Measurements from ENCODE around the gene RTEL1. TPM values are rescaled to one million over a fixed set of nuclear protein-coding genes. Genes with fewer than 3 reads are reported as not detected.
A peak's percentile ranks its signal among the peaks of the same experiment; 100 is the strongest.

RTEL1 gene
- total and polyA plus RNA-seq, 2 donors (not counting 1 experiment from before 2014, with no cell fraction given): 15.1 to 32.6 TPM

GRCh38 chr20:63706852-63707557 is 48.9 kb downstream of the RTEL1 start:
- Mint-ChIP-seq H3K4me1 (peaks cover 34% of the 10 kb centered on the region), H3K4me3 (peak overlapping the region; percentile 87), H3K27ac (peak overlapping the region; percentile 84), H3K9me3 (ENCODE audit: insufficient read depth) (no peaks in the 10 kb centered on the region), H3K27me3 (no peaks in the 10 kb centered on the region)
- H3K4me1 ChIP-seq (ENCODE audit: control insufficient read depth in 2 of 2, insufficient read depth in 2 of 2, low read length in 2 of 2): peaks cover 21 to 28% of the 10 kb centered on the region in 2 donors
- H3K36me3 ChIP-seq (replicated peaks in 1 of 2; ENCODE audit: control extremely low read depth in 1 of 2, control insufficient read depth in 1 of 2, extremely low read depth in 1 of 2, insufficient read depth in 2 of 2, low read length in 1 of 2): peaks cover 2 to 46% of the 10 kb centered on the region in 2 experiments
- WGBS (ENCODE audit: insufficient coverage): 5% methylated on average over 56 of the region's 56 CpGs
- DNase-seq: peak; percentile 65
- peak; percentile 12 for ATAC-seq (ENCODE audit: low read depth)
- ChIA-PET POLR2A (interaction anchor here (0.5 to 2.2 kb wide), 7 partner anchors 9 to 249 kb away, joined by 3 to 20 read pairs (median 6); partner anchors contain the start of genes GMEB2, LIME1, RTEL1 and SLC2A4RG), CTCF (interaction anchor here (1.0 to 2.6 kb wide), 5 partner anchors 12 to 168 kb away, joined by 3 to 11 read pairs (median 5); partner anchors contain the start of genes LIME1 and TPD52L2)
- H3K9me3 ChIP-seq (ENCODE audit: control extremely low read depth in 1 of 3, control insufficient read depth in 2 of 3, insufficient read depth in 1 of 3, low read length in 2 of 3): no peaks in the 10 kb centered on the region
- peak overlapping the region; percentile 94 for H3K4me2 ChIP-seq (replicated peaks; ENCODE audit: low read depth, low read length, poor library complexity, severe bottlenecking)
- TF ChIP-seq, protein P1, sequence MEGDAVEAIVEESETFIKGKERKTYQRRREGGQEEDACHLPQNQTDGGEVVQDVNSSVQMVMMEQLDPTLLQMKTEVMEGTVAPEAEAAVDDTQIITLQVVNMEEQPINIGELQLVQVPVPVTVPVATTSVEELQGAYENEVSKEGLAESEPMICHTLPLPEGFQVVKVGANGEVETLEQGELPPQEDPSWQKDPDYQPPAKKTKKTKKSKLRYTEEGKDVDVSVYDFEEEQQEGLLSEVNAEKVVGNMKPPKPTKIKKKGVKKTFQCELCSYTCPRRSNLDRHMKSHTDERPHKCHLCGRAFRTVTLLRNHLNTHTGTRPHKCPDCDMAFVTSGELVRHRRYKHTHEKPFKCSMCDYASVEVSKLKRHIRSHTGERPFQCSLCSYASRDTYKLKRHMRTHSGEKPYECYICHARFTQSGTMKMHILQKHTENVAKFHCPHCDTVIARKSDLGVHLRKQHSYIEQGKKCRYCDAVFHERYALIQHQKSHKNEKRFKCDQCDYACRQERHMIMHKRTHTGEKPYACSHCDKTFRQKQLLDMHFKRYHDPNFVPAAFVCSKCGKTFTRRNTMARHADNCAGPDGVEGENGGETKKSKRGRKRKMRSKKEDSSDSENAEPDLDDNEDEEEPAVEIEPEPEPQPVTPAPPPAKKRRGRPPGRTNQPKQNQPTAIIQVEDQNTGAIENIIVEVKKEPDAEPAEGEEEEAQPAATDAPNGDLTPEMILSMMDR (IDR thresholded peaks at IDR 0.05): peak; percentile 37
- no peak for TF ChIP-seq EZH2 (IDR thresholded peaks at IDR 0.05; ENCODE audit: borderline replicate concordance, insufficient read depth, low read depth, low read length, poor library complexity, severe bottlenecking)
- H3K9ac ChIP-seq (ENCODE audit: low read length): peak overlapping the region; percentile 76
- intact Hi-C loops (cut with micrococcal nuclease): loop anchor here (1.0 to 5.0 kb wide), 7 partner anchors 29 to 355 kb away; partner anchors contain the start of genes LIME1, PPDPF, PTK6 and RTEL1
- H3K79me2 ChIP-seq (ENCODE audit: control insufficient read depth, insufficient read depth, low read length): peaks cover 92% of the 10 kb centered on the region
- H3K27ac ChIP-seq (ENCODE audit: low read length in 2 of 2): peak overlapping the region; percentile 63 to 85
- H4K20me1 ChIP-seq (ENCODE audit: control insufficient read depth, insufficient read depth, low read length, poor library complexity, severe bottlenecking): peaks cover 81% of the 10 kb centered on the region
- H2AFZ ChIP-seq (ENCODE audit: insufficient read depth, low read depth, low read length, poor library complexity, severe bottlenecking): peak overlapping the region; percentile 86
- H3K27me3 ChIP-seq (replicated peaks in 1 of 4; ENCODE audit: control extremely low read depth in 1 of 4, control insufficient read depth in 3 of 4, insufficient read depth in 4 of 4, low read length in 3 of 4): no peaks in the 10 kb centered on the region
- peak overlapping the region in 4 of 5 experiments; percentile 63 to 80 (median 67) for H3K4me3 ChIP-seq (ENCODE audit: control extremely low read depth in 1 of 5, extremely low read depth in 1 of 5, insufficient read depth in 1 of 5, low read depth in 2 of 5, low read length in 4 of 5)
